GM10847 (cell line): Measurements from ENCODE around the gene CCDC106.

Experiments used
- POLR2A ChIP-seq: IDR thresholded peaks from 2 replicates; pipeline ENCODE4 v1.6.1; 2011; ENCODE audit not compliant: insufficient read length; ENCODE audit errors: extremely low read depth

Gene CCDC106

DNA sequence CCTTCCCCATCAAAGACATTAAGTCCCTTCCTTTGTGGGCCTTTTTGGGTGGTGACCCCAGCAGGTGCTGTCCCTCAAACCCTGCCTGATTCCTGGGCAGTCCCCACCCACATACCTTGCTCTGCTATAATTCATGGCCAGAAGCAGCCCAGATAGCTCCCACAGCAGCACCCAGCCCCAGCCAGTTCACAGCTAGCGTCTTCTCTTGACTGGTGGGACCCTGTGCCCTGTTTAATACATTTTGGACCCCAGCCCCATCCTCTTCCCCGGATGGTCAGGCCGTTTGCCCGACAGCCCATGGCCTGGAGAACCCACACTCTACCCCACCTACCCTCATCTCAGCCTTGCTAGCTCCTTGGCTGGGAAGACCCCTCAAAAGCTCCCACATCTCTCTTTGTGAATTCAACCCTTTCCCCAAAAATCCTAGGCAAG, 2.1 kb downstream of the CCDC106 start:
- no peak for TF ChIP-seq POLR2A

GRCh38 chr19:55650602-55651230, 2.7 kb downstream of the CCDC106 start:
- TF ChIP-seq POLR2A: no peak

GRCh38 chr19:55651236-55651635, 3.2 kb downstream of the CCDC106 start:
- TF ChIP-seq POLR2A: no peak

DNA sequence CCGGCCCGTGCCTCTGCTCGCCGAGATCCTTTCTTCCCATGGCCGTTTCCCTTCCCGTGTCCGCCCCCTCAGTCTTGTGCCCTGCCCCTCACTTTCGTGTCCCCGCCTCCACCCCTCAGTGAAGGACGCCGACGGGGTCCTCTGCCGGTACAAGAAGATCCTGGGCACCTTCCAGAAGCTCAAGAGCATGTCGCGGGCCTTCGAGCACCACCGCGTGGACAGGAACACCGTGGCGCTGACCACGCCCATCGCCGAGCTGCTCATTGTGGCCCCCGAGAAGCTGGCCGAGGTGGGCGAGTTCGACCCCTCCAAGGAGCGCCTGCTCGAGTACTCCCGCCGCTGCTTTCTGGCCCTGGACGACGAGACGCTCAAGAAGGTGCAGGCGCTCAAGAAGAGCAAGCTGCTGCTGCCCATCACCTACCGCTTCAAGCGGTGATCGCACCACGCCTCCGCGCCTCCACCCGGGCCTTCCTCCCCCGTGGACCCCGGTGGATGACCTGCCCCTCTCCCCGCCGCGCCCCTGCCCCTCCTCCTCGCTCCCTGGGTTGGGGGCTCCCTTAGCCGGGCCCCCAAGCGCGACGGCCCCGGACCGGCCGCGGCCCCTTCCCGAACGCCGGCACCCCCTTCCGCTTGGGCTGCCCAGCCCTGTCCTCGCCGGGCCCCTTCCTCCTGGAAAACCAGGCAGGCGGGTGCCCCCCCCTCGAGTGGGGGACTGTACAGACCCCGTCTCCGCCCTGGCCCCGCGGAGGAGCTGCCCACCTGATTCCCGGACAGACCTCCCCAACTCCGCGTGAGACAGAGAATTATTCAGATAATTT, 4.5 kb downstream of the CCDC106 start:
- TF ChIP-seq POLR2A: no peak

DNA sequence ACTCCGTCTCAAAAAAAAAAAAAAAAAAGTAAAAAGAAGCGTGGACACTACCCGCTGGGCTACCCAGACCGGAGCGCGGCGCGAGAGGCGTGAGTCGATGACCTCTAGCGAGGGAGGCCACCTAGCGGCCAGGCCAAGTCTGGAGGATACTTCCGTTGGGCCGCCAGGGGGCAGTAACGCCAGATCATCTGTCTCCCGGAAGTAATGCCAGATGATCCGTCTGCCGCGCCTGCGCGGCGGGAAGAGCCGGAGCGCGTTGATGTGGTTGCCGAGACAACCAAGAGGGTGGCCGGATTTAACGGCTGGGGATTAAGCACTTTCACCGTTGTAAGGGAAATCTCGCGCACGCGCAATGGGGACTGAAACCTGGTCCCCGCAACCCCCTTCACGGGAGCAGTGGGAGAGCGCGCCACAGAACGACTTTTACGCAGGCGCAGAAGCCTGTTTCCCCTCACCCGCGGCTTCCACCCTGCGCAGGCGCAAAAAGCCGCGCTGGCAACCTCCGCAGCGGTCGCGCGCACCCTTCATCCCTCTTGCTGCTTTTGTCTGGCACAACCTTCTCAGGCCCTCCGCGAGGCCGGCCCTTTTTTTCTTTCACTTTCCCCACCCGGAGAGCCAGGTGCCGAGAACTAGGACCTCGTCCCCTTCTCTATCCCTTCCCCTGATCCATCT, 5.8 kb downstream of the CCDC106 start:
- peak; percentile 73 for TF ChIP-seq POLR2A

- TF ChIP-seq POLR2A: no peak
Measured at GRCh38 chr19:55654323-55654867, 6.4 kb downstream of the CCDC106 start.

GRCh38 chr19:55654868-55655647, 7.0 kb downstream of the CCDC106 start, which contains the start of gene U2AF2:
Gene U2AF2 (plus strand): TSS chr19:55655035. CDS start chr19:55655105, 70 bp downstream.
- peak; percentile 82 for TF ChIP-seq POLR2A

GRCh38 chr19:55655648-55656040, 7.6 kb downstream of the CCDC106 start:
- no peak for TF ChIP-seq POLR2A

- TF ChIP-seq POLR2A: no peak
Measured at GRCh38 chr19:55656552-55656951, 8.5 kb downstream of the CCDC106 start.

DNA sequence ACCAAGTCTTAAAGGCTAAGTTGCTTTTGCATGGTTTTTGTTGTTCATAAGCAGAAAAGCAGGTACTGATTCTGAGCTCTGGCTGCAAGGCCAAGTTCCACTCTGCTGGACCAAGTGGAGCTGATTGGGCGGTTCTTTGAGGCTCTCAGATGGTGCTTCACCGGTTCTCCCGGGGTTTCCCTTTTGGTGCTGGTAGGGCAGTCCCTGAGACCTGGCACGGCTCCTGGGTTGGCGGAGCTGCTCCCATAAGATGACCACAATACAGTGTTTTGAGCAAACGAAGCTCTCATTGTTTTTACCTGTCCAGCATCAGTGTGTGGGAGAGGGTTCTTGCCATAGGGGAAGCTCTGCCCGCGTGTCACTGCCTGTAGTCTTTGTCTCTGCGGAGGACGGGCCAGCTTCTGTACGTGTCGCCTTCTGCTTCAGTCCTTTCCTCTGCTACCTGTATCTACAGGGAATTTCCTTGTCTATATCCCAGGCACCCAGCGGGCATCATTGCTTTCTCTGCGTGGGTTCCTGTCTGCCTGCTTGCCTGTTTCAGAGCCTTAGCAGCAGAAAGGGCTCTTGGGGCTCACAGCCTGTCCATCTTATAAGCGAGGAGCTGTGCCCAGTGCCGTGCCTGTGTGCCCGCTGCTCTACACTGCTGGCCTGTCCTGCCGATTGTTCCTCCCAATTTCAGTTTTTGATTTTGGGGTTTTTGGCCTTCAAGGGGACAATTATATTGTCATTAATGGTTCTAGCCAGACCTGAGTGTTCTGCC, 9.2 kb downstream of the CCDC106 start:
- no peak for TF ChIP-seq POLR2A

GRCh38 chr19:55658846-55659459, 10.9 kb downstream of the CCDC106 start:
- no peak for TF ChIP-seq POLR2A

DNA sequence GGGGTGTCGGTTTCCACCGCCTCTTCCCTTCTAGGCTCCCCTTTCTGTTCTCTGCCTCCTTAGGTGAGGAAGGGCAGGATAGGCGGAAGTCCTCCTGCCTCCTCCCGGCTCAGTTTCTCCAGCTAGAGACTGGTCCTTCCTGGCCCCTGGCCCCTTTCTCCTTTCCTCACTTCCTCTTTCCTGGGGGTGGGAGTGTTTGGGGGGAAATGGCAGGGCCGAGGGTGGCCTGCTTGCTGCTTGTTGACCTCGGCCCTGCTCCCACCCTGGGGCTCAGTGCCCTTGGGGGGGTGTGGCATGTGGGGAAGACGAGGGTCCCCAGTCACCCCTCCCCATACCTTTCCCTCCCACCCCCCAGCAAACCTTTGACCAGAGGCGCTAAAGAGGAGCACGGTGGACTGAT, 11.8 kb downstream of the CCDC106 start:
- no peak for TF ChIP-seq POLR2A

DNA sequence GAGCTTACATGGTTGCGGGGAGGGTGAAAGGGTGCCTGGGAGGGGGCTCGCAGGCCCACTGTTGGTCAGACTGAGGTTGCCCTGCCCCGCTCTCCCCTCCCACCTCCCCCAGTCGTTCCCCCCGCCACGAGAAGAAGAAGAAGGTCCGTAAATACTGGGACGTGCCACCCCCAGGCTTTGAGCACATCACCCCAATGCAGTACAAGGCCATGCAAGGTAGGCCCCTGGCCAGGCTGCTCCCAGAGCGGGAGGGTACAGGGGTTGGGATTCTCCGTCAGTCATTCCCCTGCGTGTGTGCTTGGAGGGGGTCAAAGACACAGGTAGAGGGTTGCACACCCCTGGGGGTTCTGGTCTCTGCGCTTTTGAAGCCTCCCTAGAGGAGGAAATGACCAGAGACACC, 12.4 kb downstream of the CCDC106 start:
- TF ChIP-seq POLR2A: no peak

GRCh38 chr19:55660991-55661390, 13.0 kb downstream of the CCDC106 start:
- TF ChIP-seq POLR2A: no peak
